Measurements from ENCODE around the gene SMARCAD1.

- TF ChIP-seq, protein P1, sequence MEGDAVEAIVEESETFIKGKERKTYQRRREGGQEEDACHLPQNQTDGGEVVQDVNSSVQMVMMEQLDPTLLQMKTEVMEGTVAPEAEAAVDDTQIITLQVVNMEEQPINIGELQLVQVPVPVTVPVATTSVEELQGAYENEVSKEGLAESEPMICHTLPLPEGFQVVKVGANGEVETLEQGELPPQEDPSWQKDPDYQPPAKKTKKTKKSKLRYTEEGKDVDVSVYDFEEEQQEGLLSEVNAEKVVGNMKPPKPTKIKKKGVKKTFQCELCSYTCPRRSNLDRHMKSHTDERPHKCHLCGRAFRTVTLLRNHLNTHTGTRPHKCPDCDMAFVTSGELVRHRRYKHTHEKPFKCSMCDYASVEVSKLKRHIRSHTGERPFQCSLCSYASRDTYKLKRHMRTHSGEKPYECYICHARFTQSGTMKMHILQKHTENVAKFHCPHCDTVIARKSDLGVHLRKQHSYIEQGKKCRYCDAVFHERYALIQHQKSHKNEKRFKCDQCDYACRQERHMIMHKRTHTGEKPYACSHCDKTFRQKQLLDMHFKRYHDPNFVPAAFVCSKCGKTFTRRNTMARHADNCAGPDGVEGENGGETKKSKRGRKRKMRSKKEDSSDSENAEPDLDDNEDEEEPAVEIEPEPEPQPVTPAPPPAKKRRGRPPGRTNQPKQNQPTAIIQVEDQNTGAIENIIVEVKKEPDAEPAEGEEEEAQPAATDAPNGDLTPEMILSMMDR (IDR thresholded peaks at IDR 0.05; ENCODE audit: low read depth, low read length): no peak
- no peak for TF ChIP-seq POLR2A (IDR thresholded peaks at IDR 0.05; ENCODE audit: extremely low read depth, insufficient read length)
These were observed 14.3 kb downstream of the SMARCAD1 start for GRCh38 chr4:94221916-94222315.

All from NB4 (cell line).